Stimulated activated CD4-positive, alpha-beta T cell treated with anti-CD3 and anti-CD28 coated beads, TNF-alpha, amount 100 ng/mL, for 24 hours (primary cell): ENCODE data around the gene SH3BGRL2.
A peak's percentile ranks its signal among the peaks of the same experiment; 100 is the strongest.

Source experiments
- DNase-seq, 3 experiments: peaks; one replicate each; pipeline ENCODE4 v3.0.0-alpha.2; 2020; ENCODE audit warnings: low read depth in 3 of 3

Gene SH3BGRL2

GRCh38 chr6:79630883-79631692 is at the start of gene SH3BGRL2:
TSS of gene SH3BGRL2 (plus strand) at chr6:79631329. CDS start at chr6:79631462, 133 bp downstream.
- peak in 2 of 3 experiments; percentile 6 to 25 for DNase-seq

DNA sequence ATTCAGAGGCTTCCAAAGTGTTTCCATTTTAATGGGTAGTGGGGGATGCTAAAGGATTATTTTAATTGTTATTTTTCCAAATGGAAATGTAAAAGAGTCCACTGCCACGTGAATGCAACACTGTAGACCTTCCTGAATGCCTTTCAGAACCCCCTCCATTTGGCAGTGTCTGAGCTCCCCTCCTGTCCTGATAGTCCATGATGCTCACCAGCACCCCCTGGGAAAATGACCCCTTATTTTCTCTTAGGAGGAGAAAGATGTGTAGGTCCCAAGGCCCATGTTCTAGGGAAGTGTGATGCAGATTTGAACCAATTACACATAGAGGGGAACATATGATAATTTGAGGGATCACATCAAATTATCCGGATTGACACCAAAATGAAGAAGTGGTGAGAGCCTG is 46.8 kb upstream of the SH3BGRL2 start:
- no peak for DNase-seq

GRCh38 chr6:79586548-79586947 is 44.6 kb upstream of the SH3BGRL2 start:
- no peak for DNase-seq

DNA sequence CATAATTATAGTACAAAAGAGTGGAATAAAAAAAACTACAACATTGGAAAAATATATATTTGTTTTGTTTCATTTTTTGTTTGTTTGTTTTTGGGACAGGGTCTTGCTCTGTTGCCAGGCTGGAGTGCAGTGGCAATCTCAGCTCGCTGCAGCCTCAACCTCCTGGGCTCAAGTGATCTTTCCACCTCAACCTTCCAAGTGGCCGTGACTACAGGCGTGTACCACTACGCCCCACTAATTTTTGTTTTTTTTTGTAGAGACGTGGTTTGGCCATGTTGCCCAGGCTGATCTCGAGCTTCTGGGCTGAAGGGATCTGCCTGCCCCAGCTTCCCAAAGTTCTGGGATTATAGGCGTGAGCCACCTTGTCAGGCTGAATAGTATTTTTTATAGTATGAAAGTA is 41.4 kb upstream of the SH3BGRL2 start:
- DNase-seq = no peak

GRCh38 chr6:79597155-79597554 is 34.0 kb upstream of the SH3BGRL2 start:
- DNase-seq = no peak

- no peak for DNase-seq
Measured at GRCh38 chr6:79598012-79598411, 33.1 kb upstream of the SH3BGRL2 start.

GRCh38 chr6:79599725-79600259 is 31.3 kb upstream of the SH3BGRL2 start:
- no peak for DNase-seq

- DNase-seq = no peak
Measured at GRCh38 chr6:79600313-79600712, 30.8 kb upstream of the SH3BGRL2 start.

DNA sequence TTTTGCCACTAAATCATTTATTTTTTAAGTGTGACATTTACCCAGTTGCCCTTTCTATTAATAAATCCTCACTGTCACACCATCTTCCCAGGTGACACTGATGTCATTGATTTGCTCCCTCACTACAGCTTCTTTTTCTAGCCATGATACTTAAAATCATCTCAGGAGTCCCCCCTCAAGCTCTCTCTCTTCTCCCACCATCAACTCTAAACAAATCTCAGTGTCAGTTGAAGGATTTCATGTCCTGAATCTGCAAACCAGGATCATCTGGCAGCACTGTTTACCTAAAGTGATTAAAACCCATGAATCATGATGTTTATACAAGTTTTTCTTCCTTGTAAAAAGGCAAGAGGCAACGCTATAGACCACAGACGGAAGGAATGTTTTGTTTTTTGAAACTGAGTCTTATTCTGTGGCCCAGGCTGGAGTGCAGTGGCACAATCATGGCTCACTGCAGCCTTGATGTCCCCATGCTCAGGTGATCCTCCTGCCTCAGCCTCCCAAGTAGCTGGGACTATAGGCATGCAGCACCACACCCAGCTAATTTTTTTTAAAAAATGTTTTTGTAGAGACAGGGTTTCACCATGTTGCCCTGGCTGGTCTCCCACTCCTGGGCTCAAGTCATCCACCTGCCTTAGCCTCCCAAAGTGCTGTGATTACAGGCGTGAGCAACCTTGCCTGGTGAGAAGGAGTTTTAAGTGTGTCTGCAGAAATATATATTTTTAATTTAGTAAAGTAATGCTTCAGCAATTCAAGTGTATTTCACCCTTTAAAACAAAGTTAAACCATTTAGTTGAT is 30.1 kb upstream of the SH3BGRL2 start:
- no peak for DNase-seq

- no peak for DNase-seq
Measured at GRCh38 chr6:79602859-79603258, 28.3 kb upstream of the SH3BGRL2 start.

- DNase-seq = no peak
Measured at GRCh38 chr6:79604583-79605037, 26.5 kb upstream of the SH3BGRL2 start.

DNA sequence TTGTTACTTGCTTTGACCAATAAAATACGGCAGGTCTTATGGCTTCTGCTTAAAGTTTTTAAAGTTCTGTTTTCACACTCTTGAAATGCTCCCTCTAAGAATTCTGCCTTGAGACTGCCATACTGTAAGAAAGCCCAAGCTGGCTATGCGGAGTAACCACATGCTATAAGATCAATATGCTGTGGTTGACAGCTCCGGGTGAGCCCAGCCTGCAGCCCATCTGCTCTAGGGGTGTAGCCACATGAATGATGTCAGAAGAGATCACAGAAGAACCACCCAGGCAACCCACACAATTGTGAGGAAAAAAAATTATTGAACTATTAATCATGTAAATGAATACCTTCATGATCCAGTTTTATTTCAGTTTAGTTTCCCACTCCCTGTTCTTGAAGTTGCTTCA is 26.1 kb upstream of the SH3BGRL2 start:
- no peak for DNase-seq

GRCh38 chr6:79605968-79606764 is 25.0 kb upstream of the SH3BGRL2 start:
- no peak for DNase-seq

- no peak for DNase-seq
Measured at GRCh38 chr6:79607000-79607399, 24.1 kb upstream of the SH3BGRL2 start.

GRCh38 chr6:79608334-79609224 is 22.6 kb upstream of the SH3BGRL2 start:
- DNase-seq = no peak

GRCh38 chr6:79609225-79609595 is 21.9 kb upstream of the SH3BGRL2 start:
- no peak for DNase-seq

GRCh38 chr6:79610306-79611009 is 20.7 kb upstream of the SH3BGRL2 start:
- DNase-seq = no peak

- no peak for DNase-seq
Measured at GRCh38 chr6:79612457-79612856, 18.7 kb upstream of the SH3BGRL2 start.

GRCh38 chr6:79612918-79613317 is 18.2 kb upstream of the SH3BGRL2 start:
- DNase-seq = no peak

DNA sequence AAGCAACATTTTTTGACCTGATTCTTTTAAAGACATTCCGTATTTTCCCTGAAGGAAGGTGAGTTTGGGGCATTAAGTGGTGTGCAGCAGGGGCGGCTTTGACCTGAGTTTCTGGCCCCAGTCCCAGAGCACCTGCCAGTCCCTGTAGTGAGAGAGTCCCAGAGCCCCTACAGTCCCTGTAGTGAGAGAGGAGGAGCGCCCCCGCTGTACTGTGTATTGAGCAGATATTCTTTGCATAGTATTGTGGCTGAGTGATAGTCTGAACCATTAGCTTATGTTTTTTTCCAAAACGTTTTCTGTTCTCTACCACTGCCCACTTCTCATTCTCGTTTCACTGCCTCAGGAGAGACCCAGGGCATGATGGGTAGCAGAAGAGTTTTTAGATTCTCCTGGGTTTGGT is 17.2 kb upstream of the SH3BGRL2 start:
- no peak for DNase-seq
